Embryonic facial prominence (tissue), 1 donor: ENCODE measurements around the gene PGAP6.
"Not testable (repeated sequence)": the region's sequence is repeated elsewhere in the genome, so short reads cannot be mapped to it uniquely, and the experiment has no call there.

Experiments
- DNase-seq: peaks from one replicate; pipeline ENCODE4 v3.0.0-alpha.2; 2016; ENCODE audit errors: extremely low spot score

PGAP6 gene

GRCh38 chr16:401468-402348 lies 19.9 kb upstream of the PGAP6 start, which contains the start of gene DECR2:
TSS of gene DECR2 (plus strand) at chr16:401885. CDS start at chr16:401964, 79 bp downstream.
- DNase-seq = peak; percentile 79

- no peak for DNase-seq
Measured at GRCh38 chr16:400061-400591, 18.3 kb upstream of the PGAP6 start.

- DNase-seq = no peak
Measured at GRCh38 chr16:399340-400019, 17.7 kb upstream of the PGAP6 start.

- DNase-seq = no peak
Measured at GRCh38 chr16:398561-399339, 17.0 kb upstream of the PGAP6 start.

GRCh38 chr16:397736-398332 lies 16.1 kb upstream of the PGAP6 start:
- peak; percentile 29 for DNase-seq

GRCh38 chr16:397135-397661 lies 15.4 kb upstream of the PGAP6 start, which contains the start of gene NME4:
TSS of gene NME4 (plus strand) at chr16:397199. CDS start at chr16:397223, 24 bp downstream.
- DNase-seq = no peak

GRCh38 chr16:396605-397004 lies 14.8 kb upstream of the PGAP6 start:
- no peak for DNase-seq

GRCh38 chr16:396199-396598 lies 14.4 kb upstream of the PGAP6 start:
- no peak for DNase-seq

GRCh38 chr16:392450-393030 lies 10.8 kb upstream of the PGAP6 start:
- DNase-seq = no peak

- DNase-seq = no peak
Measured at GRCh38 chr16:391885-392335, 10.1 kb upstream of the PGAP6 start.

GRCh38 chr16:389352-389751 lies 7.6 kb upstream of the PGAP6 start:
- no peak for DNase-seq

GRCh38 chr16:387761-388666 lies 6.2 kb upstream of the PGAP6 start:
- not testable (repeated sequence) for DNase-seq

- no peak for DNase-seq
Measured at GRCh38 chr16:386641-387156, 4.9 kb upstream of the PGAP6 start.

- no peak for DNase-seq
Measured at GRCh38 chr16:383326-384051, 1.7 kb upstream of the PGAP6 start.

- no peak for DNase-seq
Measured at GRCh38 chr16:381012-381788, 578 bp downstream of the PGAP6 start.

GRCh38 chr16:380762-381011 lies 1.1 kb downstream of the PGAP6 start:
- no peak for DNase-seq

GRCh38 chr16:379961-380761 lies 1.6 kb downstream of the PGAP6 start:
- DNase-seq = no peak
